Ureter (tissue), 1 donor: ENCODE results near the gene VCL. TPM values are rescaled to one million over a fixed set of nuclear protein-coding genes. Genes with fewer than 3 reads are reported as not detected.

Experiments
- DNase-seq: peaks from one replicate; pipeline ENCODE4 v3.0.0-alpha.2; 2020; ENCODE audit warnings: low spot score
- total RNA-seq: library from RNA; stranded (reverse); gene quantifications from one replicate; pipeline ENCODE4 v1.2.4, GENCODE V29; 2023
- donor health status: DM: yes; HTN: yes; CAD: no.

The VCL gene
- total RNA-seq, 1 donor from 2014 or later, result 256 TPM

DNA sequence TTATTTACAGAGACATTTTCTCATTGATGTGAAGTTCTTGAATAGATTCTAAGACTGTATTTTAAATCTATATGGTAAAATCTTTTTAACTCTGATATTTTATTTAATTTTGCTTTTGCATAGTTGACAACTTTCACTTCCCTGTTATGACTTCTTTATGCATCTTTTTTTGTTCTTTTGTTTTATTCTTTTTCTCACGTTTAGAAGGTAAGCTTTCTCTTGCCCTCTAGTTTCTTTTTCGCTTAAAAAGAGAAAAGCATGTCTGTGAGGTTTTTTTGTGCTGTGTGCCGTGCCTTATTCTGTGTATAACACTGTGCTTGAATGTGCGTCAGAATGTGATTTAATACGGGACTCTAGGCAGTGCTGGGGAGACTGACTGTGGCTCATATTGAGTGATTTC lies 78.0 kb downstream of the VCL start:
- DNase-seq, result no peak

DNA sequence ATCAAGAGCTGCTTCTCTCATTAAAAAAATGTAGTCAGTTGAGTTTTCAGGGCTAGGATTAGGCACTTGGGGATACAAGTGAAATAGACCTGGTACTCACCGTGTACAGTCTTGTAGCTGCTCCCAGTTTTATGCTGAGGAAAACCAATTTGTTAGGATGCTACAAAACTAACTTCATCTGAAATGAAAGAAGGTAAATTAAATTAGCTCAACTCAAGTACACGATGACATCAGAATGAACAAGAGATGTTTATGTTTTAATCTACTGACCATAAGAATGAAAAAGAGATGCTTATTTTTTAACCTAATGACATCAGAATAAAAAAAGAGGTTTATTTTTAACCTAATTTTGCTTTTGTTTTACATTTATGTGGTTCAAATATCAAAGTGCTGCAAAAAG lies 79.0 kb downstream of the VCL start:
- DNase-seq, result no peak

DNA sequence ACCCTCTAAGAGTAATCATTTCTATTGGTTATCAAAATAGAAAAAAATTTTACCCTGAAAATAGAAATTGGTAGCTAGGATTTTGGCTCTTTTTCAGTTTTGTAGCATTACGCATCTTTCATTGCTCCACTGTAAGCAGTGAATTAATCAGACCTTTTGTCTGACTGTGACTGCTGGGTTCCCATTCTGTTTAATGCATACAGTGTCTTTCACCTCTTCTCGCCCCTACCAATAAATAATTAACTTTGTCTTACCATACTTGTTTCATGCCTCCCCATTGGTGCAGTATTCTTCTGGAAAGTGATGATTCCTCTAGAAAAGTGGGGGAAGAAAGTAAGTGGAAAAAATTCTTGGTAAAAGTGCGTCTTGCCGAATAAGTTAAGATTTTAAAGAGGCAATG lies 79.5 kb downstream of the VCL start:
- no peak for DNase-seq

DNA sequence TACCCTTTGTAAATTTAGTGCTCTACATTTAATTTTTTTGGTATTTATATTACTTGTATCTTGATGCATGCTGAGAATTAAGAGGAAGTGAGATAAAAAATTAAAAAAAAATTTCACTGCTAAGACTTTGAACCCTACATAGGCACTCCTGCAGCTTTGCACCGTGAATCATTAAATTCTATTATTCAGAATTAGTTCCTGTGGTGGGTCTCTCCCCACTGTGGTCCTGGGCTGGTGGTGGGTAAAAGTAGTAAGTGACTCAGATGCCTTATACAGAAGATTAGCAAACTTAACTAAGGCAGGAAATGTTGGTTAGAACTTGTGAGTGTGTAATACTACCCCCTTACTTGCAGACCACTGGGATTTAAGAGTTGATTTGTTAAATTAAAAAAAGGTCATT lies 80.1 kb downstream of the VCL start:
- no peak for DNase-seq

DNA sequence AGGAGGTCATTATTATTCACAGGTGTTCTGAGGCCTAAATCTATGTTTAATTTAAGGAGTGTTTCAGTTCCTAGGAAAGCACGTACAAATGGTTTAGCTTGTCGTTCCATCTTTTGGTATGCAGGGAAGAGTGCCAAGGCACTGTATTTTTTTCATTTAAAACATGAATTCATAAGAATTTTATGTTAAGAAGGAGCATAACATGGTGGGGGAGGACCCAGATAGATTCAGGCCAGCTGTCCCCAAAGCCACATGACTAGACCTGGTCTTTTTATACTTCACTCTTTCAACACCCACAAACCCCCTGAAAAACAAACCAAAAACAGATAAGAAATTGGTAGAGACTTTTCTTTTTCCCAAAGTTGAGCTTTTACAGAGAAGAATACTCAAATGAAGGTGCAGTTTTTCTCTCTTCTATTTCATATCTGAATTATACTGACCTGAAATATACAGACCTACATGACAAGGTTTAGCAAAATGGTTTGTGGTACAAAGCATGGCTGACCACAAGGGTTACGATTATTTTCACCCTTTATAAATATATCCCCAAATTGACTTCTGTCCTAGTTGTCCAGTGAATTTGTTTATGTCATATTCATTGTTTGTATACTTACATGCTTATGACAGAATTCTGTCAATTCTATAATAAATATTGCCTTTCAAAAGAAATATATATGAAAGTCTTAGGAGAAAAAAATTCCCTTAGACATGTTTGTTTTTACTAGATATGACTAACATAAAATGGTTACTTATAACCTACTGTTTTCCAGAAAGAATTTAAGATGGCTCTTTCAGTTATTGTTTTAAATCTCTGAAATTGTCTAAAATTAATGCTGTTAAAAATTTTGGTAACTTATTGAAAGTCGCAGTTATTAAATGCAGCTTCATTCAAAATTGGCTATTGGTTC lies 81.4 kb downstream of the VCL start:
- DNase-seq, result no peak

DNA sequence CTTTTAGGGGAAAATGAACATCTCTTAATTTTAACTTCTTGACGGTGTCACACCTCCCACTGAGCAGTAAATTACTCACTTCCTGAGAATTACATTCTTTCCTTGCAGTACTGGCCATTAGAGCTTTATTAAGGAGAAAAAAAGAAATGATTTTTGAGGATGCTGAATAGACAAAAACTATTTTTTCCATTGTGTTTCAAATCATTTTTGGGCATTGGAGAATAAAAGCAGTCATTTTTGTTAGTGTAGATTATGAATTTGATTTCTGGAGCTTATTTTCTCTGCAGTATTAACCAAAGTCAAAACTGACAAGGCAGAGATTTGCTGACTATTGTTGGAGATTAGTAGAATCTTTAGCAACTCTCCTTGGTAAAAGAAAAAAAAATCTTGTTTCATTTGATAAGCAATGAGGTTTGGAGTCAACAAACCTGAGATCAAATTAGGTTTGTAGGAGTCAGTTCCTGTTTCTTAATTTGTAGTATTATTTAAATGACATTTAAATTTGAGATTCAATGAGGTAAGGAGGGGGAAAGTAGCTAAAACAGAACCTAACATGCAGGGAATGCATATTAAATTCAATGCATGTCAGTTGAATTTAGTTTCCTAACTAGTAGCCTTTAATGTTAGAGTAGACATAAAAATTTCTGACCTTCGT lies 82.1 kb downstream of the VCL start:
- DNase-seq, result no peak

DNA sequence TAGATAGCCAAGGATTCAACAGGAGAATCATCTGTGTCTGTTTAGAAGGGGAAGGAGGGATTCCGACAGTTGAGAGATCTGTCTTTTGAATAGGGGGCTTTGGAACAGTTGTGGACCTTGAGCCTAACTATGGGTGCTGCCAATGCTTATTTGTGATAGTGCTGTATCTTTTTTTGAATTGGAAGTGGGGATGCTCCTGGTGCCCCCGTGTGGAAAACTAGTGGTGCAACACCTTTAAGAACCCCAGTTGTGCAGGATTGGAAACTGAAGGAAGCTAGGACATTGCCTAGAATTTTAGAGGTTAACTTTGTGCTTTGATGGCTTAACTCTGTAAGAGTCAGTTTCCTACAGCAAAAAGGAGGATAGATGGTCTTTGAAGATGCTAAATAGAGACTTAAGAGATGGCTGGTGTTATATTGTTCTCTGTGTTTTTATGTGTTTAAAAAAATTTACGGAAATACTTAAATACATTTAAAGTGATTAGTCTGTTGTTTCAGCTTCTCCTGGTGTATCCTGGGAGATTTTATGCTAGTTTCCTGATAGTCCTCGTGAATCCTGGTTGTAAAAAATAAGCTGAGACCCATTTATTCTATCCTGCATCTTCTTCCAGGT lies 83.4 kb downstream of the VCL start:
- DNase-seq, result no peak

DNA sequence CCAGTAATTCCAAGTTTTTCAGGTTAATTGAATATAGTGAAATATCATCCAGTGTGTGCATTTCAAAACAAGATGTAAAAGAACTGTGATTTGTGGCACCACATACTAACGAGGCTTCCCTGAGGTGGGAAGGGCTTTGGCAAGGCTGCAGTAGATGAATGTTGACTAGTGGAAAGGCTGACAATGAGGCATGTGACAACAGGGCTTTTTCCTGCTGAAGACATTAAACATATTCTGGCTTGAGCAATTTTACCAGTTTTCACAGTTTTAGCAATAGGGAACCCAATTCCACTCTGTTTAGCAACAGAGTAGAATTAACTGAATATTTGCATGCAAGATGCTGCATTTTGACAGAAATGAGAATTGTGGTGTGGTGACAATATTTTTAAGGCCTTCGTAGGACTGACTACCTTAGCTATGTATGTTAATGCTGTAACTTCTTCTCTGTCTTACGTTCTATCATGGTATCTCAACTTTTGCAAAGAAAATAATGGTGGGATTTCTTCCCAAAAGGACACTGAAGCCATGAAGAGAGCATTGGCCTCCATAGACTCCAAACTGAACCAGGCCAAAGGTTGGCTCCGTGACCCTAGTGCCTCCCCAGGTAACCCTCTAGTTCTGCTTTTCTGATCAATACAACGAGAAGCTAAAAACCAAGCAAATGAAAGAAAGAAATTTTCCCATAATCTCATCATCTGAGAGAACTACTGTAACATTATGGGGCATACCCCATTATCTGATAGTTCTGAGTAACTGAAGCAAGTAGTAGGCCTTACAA lies 84.2 kb downstream of the VCL start:
- DNase-seq, result no peak

DNA sequence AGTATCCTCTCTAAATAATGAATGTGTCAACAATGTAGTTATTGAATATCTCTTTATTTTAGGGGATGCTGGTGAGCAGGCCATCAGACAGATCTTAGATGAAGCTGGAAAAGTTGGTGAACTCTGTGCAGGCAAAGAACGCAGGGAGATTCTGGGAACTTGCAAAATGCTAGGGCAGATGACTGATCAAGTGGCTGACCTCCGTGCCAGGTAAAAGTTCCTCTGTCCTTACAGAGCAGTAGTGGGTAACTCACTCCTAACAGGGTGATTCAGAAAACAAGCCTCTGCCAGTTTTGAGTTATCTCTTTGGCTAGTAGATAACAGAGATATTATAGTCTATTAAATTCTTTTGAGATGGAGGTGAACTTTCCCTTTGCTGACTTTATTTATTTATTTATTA lies 85.4 kb downstream of the VCL start:
- DNase-seq, result no peak

DNA sequence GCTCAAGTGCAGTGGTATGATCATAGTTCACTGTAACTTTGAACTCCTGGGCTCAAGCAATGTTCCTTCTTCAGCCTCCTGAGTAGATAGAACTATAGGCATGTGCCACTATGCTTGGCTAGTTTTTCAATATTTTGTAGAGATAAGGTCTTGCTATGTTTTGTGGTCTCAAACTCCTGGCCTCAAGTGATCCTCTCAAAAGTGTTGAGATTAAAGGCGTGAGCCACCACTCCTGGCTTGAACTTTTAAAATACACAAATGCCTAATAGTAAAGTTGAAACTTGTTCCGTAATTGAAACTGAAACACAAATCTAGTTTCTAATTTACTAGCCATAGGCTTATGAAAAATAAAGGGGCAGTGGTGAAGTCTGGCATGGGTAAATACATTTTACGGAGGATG lies 87.0 kb downstream of the VCL start:
- DNase-seq, result no peak

DNA sequence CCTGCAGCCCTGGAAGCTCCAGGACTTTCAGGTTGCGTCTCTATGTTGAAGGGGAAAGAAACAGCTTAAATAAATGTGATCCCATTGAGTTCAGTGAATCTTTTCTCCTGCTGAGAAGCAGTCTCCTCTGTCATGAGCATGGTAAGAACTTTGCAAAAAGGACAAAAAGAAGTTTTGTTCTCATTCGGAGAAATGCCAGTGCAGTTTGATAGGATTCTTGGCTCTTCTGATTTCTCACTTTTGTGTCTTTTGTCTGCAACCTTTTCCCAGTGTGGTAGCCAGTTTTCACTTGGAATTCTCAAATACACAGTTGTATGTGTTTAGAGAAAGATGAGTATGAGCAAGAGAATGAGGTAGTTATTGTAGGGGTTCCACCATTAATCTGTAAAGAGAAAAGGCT lies 88.4 kb downstream of the VCL start:
- no peak for DNase-seq

DNA sequence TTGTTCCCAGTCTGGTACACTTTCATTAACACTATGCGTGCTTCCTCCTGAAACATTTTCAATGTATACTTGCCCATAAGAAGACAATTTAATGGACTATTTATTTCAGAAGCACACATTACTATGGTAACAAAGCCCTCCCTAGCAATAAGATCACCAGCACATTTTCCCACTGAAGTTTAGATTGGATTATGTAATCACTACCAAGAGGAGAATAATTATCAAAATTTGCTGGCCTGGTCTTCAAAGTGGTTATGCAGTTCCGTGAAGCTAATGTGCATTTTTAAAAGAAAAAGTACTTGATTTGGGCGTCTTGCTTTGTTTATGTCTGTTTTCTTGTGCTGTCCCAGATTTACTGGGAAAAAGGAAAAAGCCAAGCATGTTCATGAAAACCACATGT lies 90.8 kb downstream of the VCL start:
- no peak for DNase-seq

DNA sequence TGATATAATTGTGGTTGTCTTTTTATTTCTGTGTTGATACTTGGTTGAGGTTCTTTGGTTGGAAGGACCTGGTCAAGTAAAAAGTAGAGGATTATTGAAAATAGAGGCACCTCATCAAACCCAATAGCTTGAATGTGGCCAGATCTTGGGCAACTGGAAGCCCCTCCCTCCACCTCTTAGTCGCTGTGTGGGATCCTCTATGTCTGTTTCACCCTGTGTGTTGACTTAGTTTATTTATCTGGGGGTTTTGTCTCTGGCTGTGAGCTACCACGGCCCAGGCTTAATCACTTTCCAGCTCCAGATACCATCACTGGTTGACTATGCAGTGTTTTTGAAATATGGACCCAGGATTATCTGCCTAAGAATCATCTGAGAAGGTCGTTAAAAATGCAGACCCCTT lies 94.5 kb downstream of the VCL start:
- no peak for DNase-seq

DNA sequence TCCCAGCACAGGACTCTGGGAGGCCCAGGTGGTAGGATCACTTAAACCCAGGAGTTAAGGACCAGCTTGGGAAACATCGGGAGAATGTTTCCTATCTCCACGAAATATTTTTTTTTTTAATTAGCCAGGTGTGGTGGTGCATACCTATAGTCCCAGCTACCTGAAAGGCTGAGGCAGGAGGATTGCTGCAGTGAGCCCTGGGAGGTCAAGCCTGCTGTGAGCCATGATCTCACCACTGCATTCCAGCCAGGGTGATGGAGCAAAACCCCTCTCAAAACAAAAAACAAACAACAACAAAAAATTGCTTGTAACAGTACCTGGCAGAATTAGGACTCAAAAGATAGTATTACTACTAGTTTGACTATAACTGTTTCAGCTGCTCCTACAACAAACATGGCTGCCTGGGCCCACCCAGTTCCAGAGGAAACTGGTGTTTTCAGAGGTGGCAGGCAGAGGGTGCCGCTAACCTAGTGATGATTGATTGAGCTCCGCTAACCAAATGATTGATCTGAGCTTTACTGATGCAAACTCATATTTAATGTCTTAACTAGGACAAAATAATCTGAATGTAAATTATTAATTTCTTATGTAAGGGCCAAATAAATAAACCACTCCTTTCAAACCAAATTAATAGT lies 95.7 kb downstream of the VCL start:
- DNase-seq, result no peak

DNA sequence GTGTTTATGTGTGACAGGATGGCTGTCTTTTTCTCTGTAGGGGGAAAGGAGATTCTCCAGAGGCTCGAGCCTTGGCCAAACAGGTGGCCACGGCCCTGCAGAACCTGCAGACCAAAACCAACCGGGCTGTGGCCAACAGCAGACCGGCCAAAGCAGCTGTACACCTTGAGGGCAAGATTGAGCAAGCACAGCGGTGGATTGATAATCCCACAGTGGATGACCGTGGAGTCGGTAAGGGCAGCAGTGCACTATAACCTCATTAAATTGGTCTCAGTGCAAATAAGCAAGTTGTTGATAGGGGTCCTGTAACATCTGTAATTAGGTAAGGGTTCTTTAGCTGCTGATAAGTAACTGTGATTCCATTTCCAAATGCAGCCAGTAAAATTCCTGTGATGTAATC lies 96.3 kb downstream of the VCL start:
- DNase-seq, result no peak

DNA sequence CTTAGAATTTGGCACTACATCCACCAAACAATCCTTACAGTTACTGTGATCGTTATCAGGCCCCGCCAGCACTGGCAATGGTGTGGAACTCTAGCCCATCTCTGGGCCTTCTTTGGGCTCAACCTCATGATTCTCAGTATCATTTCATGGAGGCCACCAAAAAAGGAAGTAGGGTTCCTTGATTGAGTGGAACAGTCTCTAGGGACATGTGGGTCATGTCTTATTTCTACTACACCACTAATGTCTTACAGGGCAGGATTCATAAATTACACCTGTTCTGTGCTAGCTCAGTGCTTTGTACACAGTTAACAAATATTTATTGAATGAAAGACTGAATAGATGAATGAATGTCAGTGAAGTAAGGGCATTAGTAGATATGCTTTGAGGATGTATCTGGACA lies 98.9 kb downstream of the VCL start:
- DNase-seq, result no peak

DNA sequence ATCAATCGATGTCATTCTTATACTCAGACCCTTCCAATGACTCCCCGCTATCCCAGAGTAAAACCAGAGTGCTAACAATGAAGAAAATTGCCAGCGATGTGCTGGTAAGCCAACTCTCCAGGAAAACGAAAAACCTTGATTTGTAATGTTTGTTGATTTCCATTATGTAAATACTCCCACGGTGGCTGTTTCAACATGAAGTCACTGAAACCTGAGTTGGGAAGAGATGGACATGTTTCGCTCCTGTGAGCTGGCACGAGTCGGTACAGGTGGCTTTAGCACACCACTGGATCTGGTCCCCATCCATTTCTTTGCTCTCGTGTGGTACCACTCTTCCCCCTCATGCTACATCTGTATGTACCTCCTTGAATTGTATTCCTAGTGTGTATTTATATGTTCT lies 99.9 kb downstream of the VCL start:
- DNase-seq, result no peak

DNA sequence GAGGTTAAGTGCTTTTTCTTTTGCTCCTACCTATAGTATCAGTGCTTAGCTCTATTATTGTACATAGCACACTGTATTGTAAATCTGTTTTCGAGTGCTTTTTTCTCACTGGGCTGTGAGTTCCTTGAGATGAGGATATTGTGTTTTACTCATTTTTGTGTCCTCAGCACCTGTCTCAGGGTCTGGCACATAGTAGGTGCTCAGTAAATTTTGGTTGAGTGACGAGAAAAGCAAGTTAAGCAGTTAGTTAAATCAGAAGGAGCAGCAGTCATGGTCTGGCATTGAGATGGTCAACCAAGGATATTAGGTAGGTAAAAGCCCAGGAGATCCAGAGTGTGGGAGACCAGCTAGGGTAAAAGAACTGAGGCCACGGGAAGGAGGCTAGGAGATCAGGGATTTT lies 101.5 kb downstream of the VCL start:
- DNase-seq, result no peak

DNA sequence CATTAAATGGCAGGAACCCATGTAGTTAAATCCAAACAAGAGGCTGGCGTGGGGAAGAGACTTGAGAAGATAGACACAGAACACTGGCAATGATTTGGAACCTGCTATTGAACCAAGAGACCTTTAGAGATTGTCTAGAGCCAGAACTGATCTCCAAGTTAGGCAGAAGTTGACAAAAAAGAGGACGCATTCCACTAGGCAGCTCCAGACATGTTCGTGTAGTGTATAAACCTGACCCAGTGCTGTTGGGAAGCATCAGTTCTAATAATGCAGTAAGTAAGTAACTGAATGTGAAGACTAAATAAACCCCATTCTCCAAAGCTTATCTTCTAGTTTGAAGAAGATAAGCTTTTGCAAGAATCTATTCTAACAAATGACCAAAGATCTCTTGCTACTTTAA lies 101.9 kb downstream of the VCL start:
- DNase-seq, result no peak

DNA sequence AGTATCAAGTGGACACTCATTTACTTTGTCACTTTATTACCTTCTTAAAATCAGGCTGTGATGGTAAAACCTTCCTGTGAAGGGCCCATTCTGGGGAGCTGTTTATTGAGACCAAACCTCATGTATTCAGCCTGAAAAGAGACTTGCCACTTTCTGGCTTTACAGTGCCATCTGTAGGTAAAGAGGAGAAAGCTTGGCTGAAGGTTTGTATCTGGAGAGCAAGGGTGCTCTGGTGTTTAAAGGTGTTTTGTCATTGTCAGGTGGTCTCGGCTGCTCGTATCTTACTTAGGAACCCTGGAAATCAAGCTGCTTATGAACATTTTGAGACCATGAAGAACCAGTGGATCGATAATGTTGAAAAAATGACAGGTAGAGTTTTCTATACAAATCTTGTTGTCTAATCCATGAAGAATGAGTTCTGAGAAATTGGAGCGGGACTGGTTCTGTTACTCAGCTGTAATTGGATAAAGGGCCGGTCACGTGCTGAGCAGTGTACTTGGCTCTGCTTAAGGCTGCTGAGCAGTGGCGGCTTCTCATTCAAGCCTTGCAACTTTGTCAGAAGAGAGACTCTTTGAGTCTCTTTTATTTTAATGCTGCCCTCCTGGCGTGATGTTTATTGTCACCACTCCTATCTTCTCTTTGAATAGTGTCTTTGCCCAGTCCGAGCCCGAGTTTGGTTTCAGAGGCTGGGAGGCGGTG lies 105.8 kb downstream of the VCL start:
- DNase-seq, result no peak

DNA sequence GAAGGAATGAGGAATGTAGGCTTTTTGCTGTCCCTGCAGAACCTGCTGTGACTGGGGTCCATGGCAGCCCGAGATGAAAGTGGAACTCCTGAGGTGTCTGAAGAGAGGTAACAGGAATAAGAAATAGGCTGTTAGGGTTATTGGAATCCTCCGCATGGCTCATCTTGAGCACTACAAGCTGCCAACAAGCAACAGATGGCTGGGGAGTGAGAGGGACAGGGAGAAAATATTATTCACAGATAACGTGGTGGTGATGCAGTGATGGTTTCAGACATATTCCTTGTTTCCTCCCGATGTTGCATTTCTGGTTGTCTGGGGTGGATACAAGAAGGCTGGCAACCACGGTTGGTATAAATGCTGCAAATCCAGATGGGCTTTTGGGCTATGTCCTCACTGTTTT lies 106.6 kb downstream of the VCL start:
- no peak for DNase-seq
